Measurements from ENCODE around the gene LMNA. TPM values are rescaled to one million over a fixed set of nuclear protein-coding genes. Genes with fewer than 3 reads are reported as not detected.
"Not testable (repeated sequence)": the region's sequence is repeated elsewhere in the genome, so short reads cannot be mapped to it uniquely, and the experiment has no call there.

The LMNA gene
- total RNA-seq, 2 experiments from 2014 or later: 435 to 455 TPM

- peak overlapping the region; percentile 67 for H3K27ac Mint-ChIP-seq
- DNase-seq (no peak), ATAC-seq (ENCODE audit: poor library complexity) (no peak)
- no peak overlapping the region for H3K4me3 Mint-ChIP-seq
- intact Hi-C loops (cut with DNase I, micrococcal nuclease): no loop called here
- no peak for TF ChIP-seq CTCF (IDR thresholded peaks at IDR 0.05)
- CTCF ChIA-PET: no interaction called here
- H3K27me3 Mint-ChIP-seq: no peaks in the 10 kb centered on the region
- H3K27ac ChIP-seq (ENCODE audit: low read depth in 1 of 2, low read length in 2 of 2): no peak overlapping the region
- POLR2A ChIA-PET: interaction anchor here (1.3 kb wide), 1 partner anchor 33 kb away, joined by 3 read pairs; the partner anchor contains the start of gene PMF1
- peaks cover 5% of the 10 kb centered on the region for H3K36me3 Mint-ChIP-seq (ENCODE audit: low read depth)
- no peaks in the 10 kb centered on the region for H3K9me3 ChIP-seq (ENCODE audit: control insufficient read depth in 1 of 2, insufficient read depth in 1 of 2, low read length in 2 of 2)
- H3K4me1 Mint-ChIP-seq (ENCODE audit: low read depth): peaks cover 19% of the 10 kb centered on the region
- H3K9me3 Mint-ChIP-seq: no peaks in the 10 kb centered on the region
- no peaks in the 10 kb centered on the region for H3K36me3 ChIP-seq (ENCODE audit: insufficient read depth, low read length)
- peaks cover 11% of the 10 kb centered on the region for H3K4me1 ChIP-seq (ENCODE audit: insufficient read depth, low read length)
- H3K4me3 ChIP-seq (ENCODE audit: low read length): no peak overlapping the region
- no peaks in the 10 kb centered on the region for H3K27me3 ChIP-seq (ENCODE audit: control insufficient read depth in 1 of 2, insufficient read depth in 2 of 2, low read length in 2 of 2)
Observed at GRCh38 chr1:156180471-156180870, 66.0 kb downstream of the LMNA start.

GRCh38 chr1:156181391-156181924, 66.9 kb downstream of the LMNA start:
- H3K36me3 ChIP-seq (ENCODE audit: insufficient read depth, low read length); H3K9me3 Mint-ChIP-seq; DNase-seq; H3K27ac Mint-ChIP-seq; H3K9me3 ChIP-seq (ENCODE audit: control insufficient read depth in 1 of 2, insufficient read depth in 1 of 2, low read length in 2 of 2); H3K27me3 ChIP-seq (ENCODE audit: control insufficient read depth in 1 of 2, insufficient read depth in 2 of 2, low read length in 2 of 2); H3K4me3 Mint-ChIP-seq; H3K27me3 Mint-ChIP-seq; ATAC-seq (ENCODE audit: poor library complexity); CTCF ChIA-PET; intact Hi-C loops (cut with DNase I, micrococcal nuclease); H3K4me3 ChIP-seq (ENCODE audit: low read length); H3K27ac ChIP-seq (ENCODE audit: low read depth in 1 of 2, low read length in 2 of 2); H3K36me3 Mint-ChIP-seq (ENCODE audit: low read depth): not testable (repeated sequence)
- POLR2A ChIA-PET: interaction anchor here (0.6 kb wide), 1 partner anchor 17 kb away, joined by 3 read pairs; no protein-coding TSS in a partner anchor
- H3K4me1 ChIP-seq (ENCODE audit: insufficient read depth, low read length): peaks cover 11% of the 10 kb centered on the region
- H3K4me1 Mint-ChIP-seq (ENCODE audit: low read depth): peaks cover 19% of the 10 kb centered on the region

- H3K27ac ChIP-seq (ENCODE audit: low read depth in 1 of 2, low read length in 2 of 2); H3K36me3 Mint-ChIP-seq (ENCODE audit: low read depth); intact Hi-C loops (cut with DNase I, micrococcal nuclease); H3K27ac Mint-ChIP-seq; H3K9me3 Mint-ChIP-seq; ATAC-seq (ENCODE audit: poor library complexity); H3K9me3 ChIP-seq (ENCODE audit: control insufficient read depth in 1 of 2, insufficient read depth in 1 of 2, low read length in 2 of 2); H3K4me3 ChIP-seq (ENCODE audit: low read length); H3K27me3 Mint-ChIP-seq; CTCF ChIA-PET; H3K27me3 ChIP-seq (ENCODE audit: control insufficient read depth in 1 of 2, insufficient read depth in 2 of 2, low read length in 2 of 2); H3K4me3 Mint-ChIP-seq; H3K36me3 ChIP-seq (ENCODE audit: insufficient read depth, low read length); DNase-seq: not testable (repeated sequence)
- peaks cover 16% of the 10 kb centered on the region for H3K4me1 Mint-ChIP-seq (ENCODE audit: low read depth)
- POLR2A ChIA-PET: interaction anchor here (0.7 to 1.2 kb wide), 2 partner anchors 31 to 50 kb away, joined by 3 read pairs; partner anchors contain the start of gene PMF1
- H3K4me1 ChIP-seq (ENCODE audit: insufficient read depth, low read length): peaks cover 11% of the 10 kb centered on the region
Observed at GRCh38 chr1:156182010-156182779, 67.7 kb downstream of the LMNA start.

- H3K27ac Mint-ChIP-seq; H3K27me3 ChIP-seq (ENCODE audit: control insufficient read depth in 1 of 2, insufficient read depth in 2 of 2, low read length in 2 of 2); H3K27ac ChIP-seq (ENCODE audit: low read depth in 1 of 2, low read length in 2 of 2); H3K4me3 Mint-ChIP-seq; ATAC-seq (ENCODE audit: poor library complexity); H3K9me3 Mint-ChIP-seq; H3K36me3 Mint-ChIP-seq (ENCODE audit: low read depth); H3K9me3 ChIP-seq (ENCODE audit: control insufficient read depth in 1 of 2, insufficient read depth in 1 of 2, low read length in 2 of 2); H3K4me3 ChIP-seq (ENCODE audit: low read length); DNase-seq; H3K27me3 Mint-ChIP-seq; H3K4me1 Mint-ChIP-seq (ENCODE audit: low read depth); intact Hi-C loops (cut with DNase I, micrococcal nuclease); H3K36me3 ChIP-seq (ENCODE audit: insufficient read depth, low read length); H3K4me1 ChIP-seq (ENCODE audit: insufficient read depth, low read length); CTCF ChIA-PET: not testable (repeated sequence)
- POLR2A ChIA-PET: interaction anchor here (1.3 kb wide), 1 partner anchor 26 kb away, joined by 3 read pairs; the partner anchor contains the start of gene PMF1
Observed at GRCh38 chr1:156186347-156187177, 72.1 kb downstream of the LMNA start.

Other genes starting within 250 kb of the LMNA start
- 10 to 100 TPM; 66.2 to 67.0 TPM for gene RIT1, start 203.4 kb upstream of the LMNA start, total RNA-seq
- gene KHDC4, start 180.3 kb upstream of the LMNA start, total RNA-seq: 10 to 100 TPM; 56.6 to 60.8 TPM
- not detected for gene RXFP4, start 173.1 kb upstream of the LMNA start, total RNA-seq
- 10 to 100 TPM; 54.8 to 62.4 TPM for gene ARHGEF2, start 136.2 kb upstream of the LMNA start, total RNA-seq
- gene SSR2, start 93.8 kb upstream of the LMNA start, total RNA-seq: 100 to 1,000 TPM; 223 to 225 TPM
- gene UBQLN4, start 60.9 kb upstream of the LMNA start, total RNA-seq: 10 to 100 TPM; 10.6 to 11.9 TPM
- gene LAMTOR2, start 59.9 kb upstream of the LMNA start, total RNA-seq: 1 to 10 TPM; 7.0 to 8.7 TPM
- gene RAB25, start 53.6 kb upstream of the LMNA start, total RNA-seq: 1 to 10 TPM in 1 of 2 experiments, under 1 TPM in 1; 0.58 to 1.3 TPM
- gene MEX3A, start 32.2 kb upstream of the LMNA start, total RNA-seq: under 1 TPM; 0.27 to 0.36 TPM
- 10 to 100 TPM in 1 of 2 experiments, 1 to 10 TPM in 1; 9.4 to 10.1 TPM for gene SEMA4A, start 38.9 kb downstream of the LMNA start, total RNA-seq
- 10 to 100 TPM; 11.6 to 13.0 TPM for gene SLC25A44, start 79.4 kb downstream of the LMNA start, total RNA-seq
- gene PMF1, start 98.3 kb downstream of the LMNA start, total RNA-seq: 10 to 100 TPM; 58.0 to 61.2 TPM
- gene BGLAP, start 127.5 kb downstream of the LMNA start, total RNA-seq: 1 to 10 TPM; 1.9 to 2.6 TPM
- 1 to 10 TPM; 3.4 to 3.6 TPM for gene PAQR6, start 133.3 kb downstream of the LMNA start, total RNA-seq
- 10 to 100 TPM; 51.6 to 56.1 TPM for gene SMG5, start 168.1 kb downstream of the LMNA start, total RNA-seq
- gene TMEM79, start 169.6 kb downstream of the LMNA start, total RNA-seq: 1 to 10 TPM; 1.0 to 1.7 TPM
- gene GLMP, start 181.0 kb downstream of the LMNA start, total RNA-seq: 10 to 100 TPM; 12.3 to 16.1 TPM
- not detected for gene VHLL, start 184.6 kb downstream of the LMNA start, total RNA-seq
- gene CCT3, start 223.6 kb downstream of the LMNA start, total RNA-seq: 10 to 100 TPM; 49.6 to 50.2 TPM
- gene TSACC, start 223.8 kb downstream of the LMNA start, total RNA-seq: not detected

Data from CD4-positive, alpha-beta T cell (primary cell).